Stomach (tissue), 4 donors: ENCODE measurements around the gene GNPAT.

ENCODE experiments used
- CTCF ChIP-seq, 7 experiments: fragments of 450-650 bp in 4 of 7; fragments of 200-600 bp in 3 of 7; sonication (generic) in 3 of 7; IDR thresholded peaks; one replicate each; pipeline ENCODE4 v1.5.1; 2016 to 2019; ENCODE audit warnings: antibody characterized with exemption in 7 of 7, control low read depth in 2 of 7, mild to moderate bottlenecking in 1 of 7
- EP300 ChIP-seq: sonication (generic); formaldehyde crosslinking; IDR thresholded peaks from one replicate; pipeline ENCODE4 v1.6.1; 2017; ENCODE audit warnings: antibody characterized with exemption
- POLR2A ChIP-seq, 4 donors: fragments of 450-650 bp; IDR thresholded peaks; one replicate each; pipeline ENCODE4 v1.6.1; 2016; ENCODE audit warnings: antibody characterized with exemption in 4 of 4, control low read depth in 2 of 4, mild to moderate bottlenecking in 1 of 4, moderate library complexity in 1 of 4
- POLR2AphosphoS5 ChIP-seq, 3 donors: sonication (generic); formaldehyde crosslinking; IDR thresholded peaks; one replicate each; pipeline ENCODE4 v1.6.1; 2016; ENCODE audit warnings: antibody characterized with exemption in 3 of 3

GRCh38 chr1:231265379-231265778 is 24.4 kb downstream of the GNPAT start:
- TF ChIP-seq POLR2AphosphoS5 (IDR thresholded peaks at IDR 0.05) (no peak), CTCF (IDR thresholded peaks at IDR 0.05) (no peak), POLR2A (IDR thresholded peaks at IDR 0.05) (no peak), EP300 (no peak)
